Measurements from ENCODE around the gene MPIG6B. TPM values are rescaled to one million over a fixed set of nuclear protein-coding genes. Genes with fewer than 3 reads are reported as not detected.

MPIG6B gene
- total and polyA plus RNA-seq, 2 experiments from 2014 or later = not detected

GRCh38 chr6:31734821-31735406 lies 11.7 kb downstream of the MPIG6B start:
- peaks cover 27% of the 10 kb centered on the region for H3K4me1 ChIP-seq (ENCODE audit: low read depth)
- H3K4me3 ChIP-seq = peak overlapping the region; percentile 61
- peak; percentile 64 to 68 for DNase-seq (ENCODE audit: low read depth in 1 of 2, low spot score in 1 of 2)
- H3K27me3 ChIP-seq = no peaks in the 10 kb centered on the region
- peak overlapping the region; percentile 56 for H3K27ac ChIP-seq
- H3K9me3 ChIP-seq (ENCODE audit: low read depth) = no peaks in the 10 kb centered on the region
- peaks cover 24% of the 10 kb centered on the region for H3K36me3 ChIP-seq
- TF ChIP-seq CTCF (IDR thresholded peaks at IDR 0.05; ENCODE audit: low read depth, low read length) = no peak

GRCh38 chr6:31736021-31736767 lies 13.0 kb downstream of the MPIG6B start, which contains the start of gene CLIC1:
TSS of gene CLIC1 (minus strand) at chr6:31736530. CDS start at chr6:31736300, 230 bp downstream.
- Histone ChIP-seq H3K27me3 (no peaks in the 10 kb centered on the region), H3K4me3 (peak within 1 kb of the TSS; percentile 61), H3K4me1 (ENCODE audit: low read depth) (peaks cover 31% of the 10 kb centered on the region), H3K27ac (peak within 1 kb of the TSS; percentile 87), H3K9me3 (ENCODE audit: low read depth) (no peaks in the 10 kb centered on the region), H3K36me3 (peaks cover 24% of the 10 kb centered on the region)
- DNase-seq (ENCODE audit: low read depth in 1 of 2, low spot score in 1 of 2) = peak; percentile 71 to 83
- no peak for TF ChIP-seq CTCF (IDR thresholded peaks at IDR 0.05; ENCODE audit: low read depth, low read length)

- peaks cover 31% of the 10 kb centered on the region for H3K4me1 ChIP-seq (ENCODE audit: low read depth)
- peak overlapping the region; percentile 61 for H3K4me3 ChIP-seq
- peak overlapping the region; percentile 74 for H3K27ac ChIP-seq
- no peaks in the 10 kb centered on the region for H3K27me3 ChIP-seq
- H3K9me3 ChIP-seq (ENCODE audit: low read depth) = no peaks in the 10 kb centered on the region
- TF ChIP-seq CTCF (IDR thresholded peaks at IDR 0.05; ENCODE audit: low read depth, low read length) = no peak
- H3K36me3 ChIP-seq = peaks cover 18% of the 10 kb centered on the region
- DNase-seq (ENCODE audit: low read depth in 1 of 2, low spot score in 1 of 2) = no peak
Measured at GRCh38 chr6:31736768-31737314, 13.7 kb downstream of the MPIG6B start.

GRCh38 chr6:31737315-31737990 lies 14.3 kb downstream of the MPIG6B start:
- peak overlapping the region; percentile 87 for H3K27ac ChIP-seq
- H3K27me3 ChIP-seq = no peaks in the 10 kb centered on the region
- peaks cover 31% of the 10 kb centered on the region for H3K4me1 ChIP-seq (ENCODE audit: low read depth)
- TF ChIP-seq CTCF (IDR thresholded peaks at IDR 0.05; ENCODE audit: low read depth, low read length) = no peak
- peak; percentile 31 to 55 for DNase-seq (ENCODE audit: low read depth in 1 of 2, low spot score in 1 of 2)
- peaks cover 12% of the 10 kb centered on the region for H3K36me3 ChIP-seq
- no peaks in the 10 kb centered on the region for H3K9me3 ChIP-seq (ENCODE audit: low read depth)
- H3K4me3 ChIP-seq = peak overlapping the region; percentile 3

All from cardiac muscle cell (in vitro differentiated cells and primary cell).